Activated CD8-positive, alpha-beta T cell treated with anti-CD3 and anti-CD28 coated beads for 36 hours (primary cell): ENCODE data around the gene PTPRD. TPM values are rescaled to one million over a fixed set of nuclear protein-coding genes. Genes with fewer than 3 reads are reported as not detected.

ENCODE experiments used
- ATAC-seq: fragments of 200-7000 bp; cut with Tn5 transposase; one replicate; pipeline ENCODE4 v1.10.0; 2021; ENCODE audit warnings: mild to moderate bottlenecking, moderate library complexity
- CTCF ChIA-PET: fragments of 350-600 bp; sonication (Branson Sonifier 250); formaldehyde crosslinking; loops from one replicate; lab custom pipeline; 2021; ENCODE audit warnings: antibody characterized with exemption; lab: Charles Lee
- POLR2A ChIA-PET: fragments of 350-600 bp; sonication (Branson Sonifier 250); formaldehyde crosslinking; loops from one replicate; lab custom pipeline; 2021; ENCODE audit warnings: antibody characterized with exemption; lab: Charles Lee
- DNase-seq: peaks from one replicate; pipeline ENCODE4 v3.0.0-alpha.2; 2020
- H3K27ac Mint-ChIP-seq: one replicate; pipeline ENCODE4 v1.8.0; 2021; ENCODE audit warnings: mild to moderate bottlenecking, mixed read lengths
- H3K27me3 Mint-ChIP-seq: one replicate; pipeline ENCODE4 v1.8.0; 2021; ENCODE audit warnings: mixed read lengths
- H3K36me3 Mint-ChIP-seq: one replicate; pipeline ENCODE4 v1.8.0; 2021; ENCODE audit warnings: low read depth, mixed read lengths
- H3K4me1 Mint-ChIP-seq: one replicate; pipeline ENCODE4 v1.8.0; 2021; ENCODE audit warnings: low read depth, mixed read lengths
- H3K4me3 Mint-ChIP-seq: one replicate; pipeline ENCODE4 v1.8.0; 2021; ENCODE audit warnings: mild to moderate bottlenecking, moderate library complexity, mixed read lengths
- H3K9me3 Mint-ChIP-seq: one replicate; pipeline ENCODE4 v1.8.0; 2021; ENCODE audit warnings: mixed read lengths
- intact Hi-C: fragments of 100-400 bp; cut with micrococcal nuclease; formaldehyde crosslinking; loops from one replicate; pipeline ENCODE4 v1.10.0; 2022
- total RNA-seq, 2 experiments: library from RNA; stranded (reverse); gene quantifications; one replicate each; pipeline ENCODE4 v1.2.3, GENCODE V29; 2021
- TF ChIP-seq, protein P1 (sequence below): fragments of 200-600 bp; IDR thresholded peaks from one replicate; pipeline ENCODE4 v1.8.0; 2022; ENCODE audit warnings: antibody characterized with exemption, mild to moderate bottlenecking

The PTPRD gene
- total RNA-seq, 2 experiments from 2014 or later: not detected

DNA sequence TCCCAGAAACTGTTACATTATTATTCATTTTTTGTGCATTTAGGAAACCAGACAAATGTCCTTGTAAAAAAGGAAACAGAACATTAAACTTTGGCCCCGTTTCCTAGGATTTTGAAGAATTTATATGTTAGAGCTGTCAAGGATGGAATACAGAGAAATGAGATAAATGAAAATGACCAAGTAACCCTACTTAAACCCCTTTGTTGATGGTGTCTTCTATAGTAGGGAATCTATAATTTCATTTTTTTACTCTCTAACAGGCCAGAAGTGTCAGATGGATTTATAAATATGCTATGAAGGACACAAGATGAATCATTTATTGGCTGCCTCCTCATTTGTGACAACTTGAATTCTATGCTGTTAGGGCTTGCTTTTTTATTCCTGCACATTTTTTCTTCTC, 1047.1 kb downstream of the PTPRD start:
- Mint-ChIP-seq H3K9me3 (peaks cover 3% of the 10 kb centered on the region), H3K27ac (no peak overlapping the region), H3K36me3 (no peaks in the 10 kb centered on the region), H3K4me3 (no peak overlapping the region), H3K4me1 (no peaks in the 10 kb centered on the region), H3K27me3 (no peaks in the 10 kb centered on the region)
- no peak for DNase-seq
- POLR2A ChIA-PET: no interaction called here
- TF ChIP-seq, protein P1, sequence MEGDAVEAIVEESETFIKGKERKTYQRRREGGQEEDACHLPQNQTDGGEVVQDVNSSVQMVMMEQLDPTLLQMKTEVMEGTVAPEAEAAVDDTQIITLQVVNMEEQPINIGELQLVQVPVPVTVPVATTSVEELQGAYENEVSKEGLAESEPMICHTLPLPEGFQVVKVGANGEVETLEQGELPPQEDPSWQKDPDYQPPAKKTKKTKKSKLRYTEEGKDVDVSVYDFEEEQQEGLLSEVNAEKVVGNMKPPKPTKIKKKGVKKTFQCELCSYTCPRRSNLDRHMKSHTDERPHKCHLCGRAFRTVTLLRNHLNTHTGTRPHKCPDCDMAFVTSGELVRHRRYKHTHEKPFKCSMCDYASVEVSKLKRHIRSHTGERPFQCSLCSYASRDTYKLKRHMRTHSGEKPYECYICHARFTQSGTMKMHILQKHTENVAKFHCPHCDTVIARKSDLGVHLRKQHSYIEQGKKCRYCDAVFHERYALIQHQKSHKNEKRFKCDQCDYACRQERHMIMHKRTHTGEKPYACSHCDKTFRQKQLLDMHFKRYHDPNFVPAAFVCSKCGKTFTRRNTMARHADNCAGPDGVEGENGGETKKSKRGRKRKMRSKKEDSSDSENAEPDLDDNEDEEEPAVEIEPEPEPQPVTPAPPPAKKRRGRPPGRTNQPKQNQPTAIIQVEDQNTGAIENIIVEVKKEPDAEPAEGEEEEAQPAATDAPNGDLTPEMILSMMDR: no peak
- intact Hi-C loops: no loop called here
- CTCF ChIA-PET: no interaction called here
- ATAC-seq: no peak

DNA sequence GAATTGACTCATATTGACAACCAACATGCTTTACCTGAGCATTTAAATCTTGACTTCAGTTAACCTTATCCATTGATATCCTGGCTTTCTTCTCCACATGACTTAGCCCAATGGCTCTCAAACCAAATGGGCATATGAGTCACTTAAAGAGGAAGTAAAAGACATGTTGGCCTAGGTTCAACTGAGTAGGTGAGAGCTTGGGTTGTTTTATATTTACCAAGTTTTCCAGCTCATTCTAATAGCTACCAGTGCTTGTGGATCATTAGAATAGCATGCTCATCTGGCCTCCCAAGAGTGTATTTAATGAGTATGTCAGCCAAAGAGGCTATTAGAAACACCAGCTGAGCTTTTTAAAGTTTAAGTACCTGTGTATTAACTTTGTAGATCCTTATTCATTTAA, 1049.0 kb downstream of the PTPRD start:
- Mint-ChIP-seq H3K36me3 (no peaks in the 10 kb centered on the region), H3K27me3 (no peaks in the 10 kb centered on the region), H3K4me3 (no peak overlapping the region), H3K4me1 (no peaks in the 10 kb centered on the region), H3K27ac (no peak overlapping the region), H3K9me3 (peaks cover 5% of the 10 kb centered on the region)
- TF ChIP-seq, protein P1: no peak
- ChIA-PET CTCF (no interaction called here), POLR2A (no interaction called here)
- intact Hi-C loops: no loop called here
- ATAC-seq (no peak), DNase-seq (no peak)

DNA sequence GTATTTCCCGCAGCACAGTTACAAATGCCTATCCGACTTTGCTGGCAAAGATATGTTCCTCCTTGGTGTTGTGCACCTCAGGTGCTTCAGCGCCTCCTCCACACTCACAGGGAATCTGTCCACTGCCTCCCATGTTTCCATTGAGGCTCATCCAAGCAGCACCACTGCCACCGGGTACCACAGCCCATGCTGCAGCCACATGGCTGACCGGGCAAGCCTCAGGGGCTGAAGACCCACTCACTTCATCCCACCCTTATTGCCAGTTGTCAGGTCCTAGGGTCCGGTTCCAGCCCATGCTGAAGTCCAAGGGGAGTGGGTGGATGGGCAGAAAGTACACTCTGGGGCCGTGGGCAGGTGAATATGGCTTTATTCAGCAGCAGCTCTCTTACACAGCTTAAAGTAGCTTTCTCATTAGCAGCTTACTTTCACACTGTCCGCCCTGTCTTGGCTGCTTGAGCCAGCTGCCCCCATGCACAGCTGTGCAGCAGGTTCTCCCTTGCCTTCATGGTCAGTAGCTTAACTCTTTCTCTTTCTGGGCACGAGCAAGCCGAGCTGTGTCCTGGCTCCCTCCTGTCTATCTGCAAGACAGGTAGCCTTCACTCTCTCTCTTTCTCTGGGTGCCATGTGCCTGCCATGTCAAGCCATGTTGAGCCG, 1052.3 kb downstream of the PTPRD start:
- Mint-ChIP-seq H3K36me3 (no peaks in the 10 kb centered on the region), H3K4me3 (no peak overlapping the region), H3K9me3 (peaks cover 5% of the 10 kb centered on the region), H3K27ac (no peak overlapping the region), H3K4me1 (no peaks in the 10 kb centered on the region), H3K27me3 (no peaks in the 10 kb centered on the region)
- POLR2A ChIA-PET: no interaction called here
- intact Hi-C loops: no loop called here
- TF ChIP-seq, protein P1: no peak
- CTCF ChIA-PET: interaction anchor here (0.5 kb wide), 1 partner anchor 207 kb away, joined by 3 read pairs; no protein-coding TSS in a partner anchor
- ATAC-seq (no peak), DNase-seq (no peak)

DNA sequence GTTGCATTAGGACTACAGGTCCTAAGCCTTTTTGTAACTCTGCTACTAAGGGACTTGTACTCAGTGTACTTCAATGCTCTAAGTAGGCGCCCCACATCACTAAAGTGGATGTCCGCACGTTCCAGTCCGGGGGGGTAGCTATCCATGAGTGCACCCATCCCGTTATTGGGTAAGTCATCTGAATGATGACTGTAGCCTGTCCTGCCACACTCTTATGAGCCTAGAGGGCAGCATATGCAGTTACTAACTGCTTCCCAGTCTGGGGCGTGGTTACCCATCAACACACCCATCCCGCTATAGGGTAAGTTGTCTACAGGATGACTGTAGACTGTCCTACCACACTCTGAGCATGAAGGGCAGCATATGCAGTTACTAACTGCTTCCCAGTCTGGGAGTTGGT, 1053.9 kb downstream of the PTPRD start:
- no peak overlapping the region for H3K27ac Mint-ChIP-seq
- no peak overlapping the region for H3K4me3 Mint-ChIP-seq
- peaks cover 5% of the 10 kb centered on the region for H3K9me3 Mint-ChIP-seq
- TF ChIP-seq, protein P1: no peak
- no peak for DNase-seq
- no peaks in the 10 kb centered on the region for H3K4me1 Mint-ChIP-seq
- ChIA-PET POLR2A (no interaction called here), CTCF (no interaction called here)
- ATAC-seq: no peak
- no peaks in the 10 kb centered on the region for H3K36me3 Mint-ChIP-seq
- H3K27me3 Mint-ChIP-seq: no peaks in the 10 kb centered on the region
- intact Hi-C loops: no loop called here

DNA sequence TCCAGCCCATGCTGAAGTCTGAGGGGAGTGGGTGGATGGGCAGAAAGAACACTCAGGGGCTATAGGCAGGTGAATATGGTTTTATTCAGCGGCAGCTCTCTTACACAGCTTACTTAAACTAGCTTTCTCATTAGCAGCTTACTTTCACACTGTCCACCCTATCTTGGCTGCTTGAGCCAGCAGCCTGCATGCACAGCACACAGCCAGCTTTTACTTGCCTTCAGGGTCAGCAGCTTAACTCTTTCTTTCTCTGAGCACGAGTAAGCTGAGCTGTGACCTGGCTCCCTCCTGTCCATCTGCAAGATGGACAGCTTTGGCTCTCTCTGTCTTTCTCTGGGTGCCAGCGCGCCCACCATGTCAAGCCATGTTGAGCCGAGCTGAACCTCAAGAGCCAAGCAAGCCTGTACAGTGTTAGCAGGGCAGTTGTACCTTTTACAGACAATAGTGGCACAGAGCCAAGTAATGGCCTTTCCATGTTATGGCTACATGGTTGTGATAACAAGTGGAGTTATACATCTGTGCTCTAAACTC, 1054.9 kb downstream of the PTPRD start:
- Mint-ChIP-seq H3K36me3 (no peaks in the 10 kb centered on the region), H3K27me3 (no peaks in the 10 kb centered on the region), H3K4me1 (no peaks in the 10 kb centered on the region), H3K4me3 (no peak overlapping the region), H3K9me3 (peaks cover 5% of the 10 kb centered on the region), H3K27ac (no peak overlapping the region)
- intact Hi-C loops: no loop called here
- no peak for ATAC-seq
- TF ChIP-seq, protein P1: no peak
- ChIA-PET POLR2A (no interaction called here), CTCF (no interaction called here)
- no peak for DNase-seq
